Colonic mucosa (tissue), 4 donors: ENCODE measurements around the gene MRPS10. TPM values are rescaled to one million over a fixed set of nuclear protein-coding genes. Genes with fewer than 3 reads are reported as not detected.
A peak's percentile ranks its signal among the peaks of the same experiment; 100 is the strongest.

Experiments used
- DNase-seq: peaks from one replicate; pipeline ENCODE4 v3.0.0-alpha.2; 2020
- H3K27ac ChIP-seq: fragments of 200-600 bp; one replicate; pipeline ENCODE4 v1.8.0; 2021
- H3K27me3 ChIP-seq: fragments of 200-600 bp; one replicate; pipeline ENCODE4 v1.8.0; 2021
- H3K36me3 ChIP-seq: fragments of 200-600 bp; one replicate; pipeline ENCODE4 v1.8.0; 2021
- H3K4me1 ChIP-seq: fragments of 200-600 bp; one replicate; pipeline ENCODE4 v1.8.0; 2021; ENCODE audit warnings: mild to moderate bottlenecking
- H3K4me3 ChIP-seq: fragments of 200-600 bp; one replicate; pipeline ENCODE4 v1.8.0; 2021
- H3K9ac ChIP-seq, 2 donors: one replicate each; pipeline ENCODE4 v1.7.0; 2013; ENCODE audit warnings: control low read depth in 2 of 2, low read depth in 2 of 2, low read length in 2 of 2
- H3K9me3 ChIP-seq: fragments of 200-600 bp; one replicate; pipeline ENCODE4 v1.8.0; 2021
- intact Hi-C: fragments of 100-400 bp; cut with DNase I; formaldehyde crosslinking; loops from one replicate; pipeline ENCODE4 v1.14.1; 2022
- total RNA-seq, 2 donors: library from RNA; stranded (reverse); fragmentation: NEBNext Ultra II Directional in 1 of 2; extraction: Animal tissue kit (Norgen Biotek cat#: 25700) in 1 of 2; gene quantifications; one replicate each; pipeline ENCODE4 v1.2.1, GENCODE V29; 2021
- TF ChIP-seq, protein P1 (sequence below): fragments of 200-600 bp; IDR thresholded peaks from one replicate; pipeline ENCODE4 v1.8.0; 2022; ENCODE audit warnings: antibody characterized with exemption, mild to moderate bottlenecking
- donor health status: healthy.
- donor health status: DM: no; HTN: no; CAD: no.
- donor health status: DM: no; HTN: no; CAD: no.

Gene MRPS10
- total RNA-seq, 2 donors from 2014 or later = 32.5 to 33.0 TPM

DNA sequence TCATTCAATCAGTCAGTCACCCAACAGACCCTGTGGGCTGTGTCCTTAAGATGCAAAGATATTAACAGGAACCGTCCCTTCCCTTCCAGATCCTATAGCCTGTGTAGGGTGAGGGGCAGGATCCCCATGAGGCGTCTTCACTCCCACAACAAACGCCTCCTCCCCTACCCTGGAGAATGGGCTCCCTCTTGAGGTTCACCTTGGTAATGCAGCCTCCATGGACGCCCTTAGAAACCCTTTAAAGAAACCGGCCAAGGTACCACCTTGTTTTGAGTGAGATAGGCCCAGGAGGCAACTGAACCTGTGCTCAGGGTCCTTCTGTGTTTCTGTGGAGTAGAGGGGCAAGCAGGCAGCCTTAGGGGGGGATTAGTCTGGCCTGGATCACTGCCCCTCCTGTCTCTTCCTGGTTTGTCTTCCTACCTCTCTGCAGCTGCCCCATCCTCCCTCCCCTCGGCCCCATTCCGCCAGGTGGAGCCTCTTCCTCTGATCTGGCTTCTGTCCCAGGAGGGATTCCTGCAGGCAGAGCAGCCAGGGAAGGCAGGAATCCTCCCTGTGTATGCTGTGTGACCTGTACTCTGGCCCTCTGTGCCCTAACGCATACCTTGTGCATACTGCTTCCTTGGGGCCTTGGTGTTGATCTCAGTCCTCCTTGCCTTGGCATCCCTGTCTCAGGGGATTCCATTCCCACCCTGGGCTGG lies 51.1 kb downstream of the MRPS10 start:
- no peak overlapping the region for H3K27ac ChIP-seq
- TF ChIP-seq, protein P1, sequence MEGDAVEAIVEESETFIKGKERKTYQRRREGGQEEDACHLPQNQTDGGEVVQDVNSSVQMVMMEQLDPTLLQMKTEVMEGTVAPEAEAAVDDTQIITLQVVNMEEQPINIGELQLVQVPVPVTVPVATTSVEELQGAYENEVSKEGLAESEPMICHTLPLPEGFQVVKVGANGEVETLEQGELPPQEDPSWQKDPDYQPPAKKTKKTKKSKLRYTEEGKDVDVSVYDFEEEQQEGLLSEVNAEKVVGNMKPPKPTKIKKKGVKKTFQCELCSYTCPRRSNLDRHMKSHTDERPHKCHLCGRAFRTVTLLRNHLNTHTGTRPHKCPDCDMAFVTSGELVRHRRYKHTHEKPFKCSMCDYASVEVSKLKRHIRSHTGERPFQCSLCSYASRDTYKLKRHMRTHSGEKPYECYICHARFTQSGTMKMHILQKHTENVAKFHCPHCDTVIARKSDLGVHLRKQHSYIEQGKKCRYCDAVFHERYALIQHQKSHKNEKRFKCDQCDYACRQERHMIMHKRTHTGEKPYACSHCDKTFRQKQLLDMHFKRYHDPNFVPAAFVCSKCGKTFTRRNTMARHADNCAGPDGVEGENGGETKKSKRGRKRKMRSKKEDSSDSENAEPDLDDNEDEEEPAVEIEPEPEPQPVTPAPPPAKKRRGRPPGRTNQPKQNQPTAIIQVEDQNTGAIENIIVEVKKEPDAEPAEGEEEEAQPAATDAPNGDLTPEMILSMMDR = peak; percentile 96
- no peaks in the 10 kb centered on the region for H3K9me3 ChIP-seq
- H3K9ac ChIP-seq = peak overlapping the region in 1 of 2 donors; percentile 34
- H3K36me3 ChIP-seq = no peaks in the 10 kb centered on the region
- intact Hi-C loops = loop anchor here (1.0 kb wide), 1 partner anchor 91 kb away; no protein-coding TSS in a partner anchor
- DNase-seq = peak; percentile 90
- no peaks in the 10 kb centered on the region for H3K27me3 ChIP-seq
- H3K4me1 ChIP-seq = no peaks in the 10 kb centered on the region
- no peak overlapping the region for H3K4me3 ChIP-seq

DNA sequence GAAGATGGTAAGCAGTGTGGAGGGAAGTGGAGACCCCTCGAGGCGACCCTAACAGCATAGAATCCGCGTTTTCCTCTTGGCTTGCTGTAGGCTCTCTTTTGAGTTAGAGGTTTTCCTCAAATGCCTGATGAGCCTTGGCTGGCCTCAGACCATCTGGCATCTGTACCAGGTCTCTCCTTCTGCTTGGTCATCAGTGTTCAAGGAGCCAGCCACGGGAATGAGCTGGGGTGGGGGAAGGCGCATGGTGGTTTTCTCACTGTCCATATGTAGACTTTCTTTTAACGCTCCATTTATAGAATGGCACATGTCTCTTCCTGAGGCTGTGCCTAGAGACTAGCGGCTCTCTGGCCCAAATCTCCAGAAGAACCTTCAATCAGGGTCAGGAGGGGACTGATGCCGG lies 52.6 kb downstream of the MRPS10 start:
- intact Hi-C loops = no loop called here
- no peaks in the 10 kb centered on the region for H3K27me3 ChIP-seq
- H3K36me3 ChIP-seq = no peaks in the 10 kb centered on the region

DNA sequence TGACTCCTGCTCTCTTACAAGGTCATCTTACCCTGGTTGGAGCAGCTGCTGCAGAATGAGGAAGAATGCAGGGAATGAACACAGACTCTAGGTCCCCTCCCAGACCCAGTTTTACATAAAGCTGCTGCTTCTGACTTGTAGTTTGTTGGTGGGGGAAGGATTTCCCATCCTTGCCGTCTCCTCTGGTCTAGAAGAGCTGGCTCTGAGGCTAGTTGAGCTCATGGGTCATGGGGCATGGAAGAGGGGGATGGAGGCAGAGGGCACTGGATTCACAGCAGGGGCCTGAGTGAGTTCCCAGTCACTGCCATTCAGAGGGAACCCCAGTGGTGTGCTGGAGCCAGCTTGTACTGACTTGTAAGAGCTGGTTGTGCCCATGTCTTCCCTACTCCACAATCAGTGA lies 53.7 kb downstream of the MRPS10 start:
- DNase-seq = no peak
- Histone ChIP-seq H3K27me3 (no peaks in the 10 kb centered on the region), H3K9me3 (no peaks in the 10 kb centered on the region), H3K4me3 (no peak overlapping the region), H3K9ac (no peak overlapping the region), H3K36me3 (no peaks in the 10 kb centered on the region), H3K4me1 (no peaks in the 10 kb centered on the region), H3K27ac (no peak overlapping the region)
- TF ChIP-seq, protein P1 = no peak
- intact Hi-C loops = no loop called here

More for the DNA sequence above, 52.6 kb downstream of the MRPS10 start:
- no peaks in the 10 kb centered on the region for H3K9me3 ChIP-seq
- no peak overlapping the region for H3K4me3 ChIP-seq
- DNase-seq = no peak
- no peak overlapping the region for H3K9ac ChIP-seq
- no peak overlapping the region for H3K27ac ChIP-seq
- H3K4me1 ChIP-seq = no peaks in the 10 kb centered on the region
- TF ChIP-seq, protein P1 = no peak

DNA sequence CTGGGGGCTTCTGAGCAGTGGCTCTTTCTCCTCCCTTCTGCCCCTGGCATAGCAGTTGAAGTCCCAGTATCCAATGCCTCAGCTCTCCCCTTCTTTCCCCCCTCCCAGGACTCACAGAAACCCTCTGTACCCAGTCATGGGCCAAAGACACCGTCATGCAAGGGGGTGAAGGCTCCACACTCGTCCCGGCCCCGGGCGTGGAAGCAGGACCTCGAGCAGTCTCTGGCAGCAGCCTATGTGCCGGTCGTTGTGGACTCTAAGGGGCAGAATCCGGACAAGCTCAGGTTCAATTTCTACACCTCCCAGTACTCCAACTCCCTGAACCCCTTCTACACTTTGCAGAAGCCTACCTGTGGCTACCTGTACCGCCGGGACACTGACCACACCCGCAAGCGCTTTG lies 54.8 kb downstream of the MRPS10 start:
- intact Hi-C loops = no loop called here
- H3K36me3 ChIP-seq = no peaks in the 10 kb centered on the region
- no peaks in the 10 kb centered on the region for H3K27me3 ChIP-seq
- no peak overlapping the region for H3K9ac ChIP-seq
- no peaks in the 10 kb centered on the region for H3K9me3 ChIP-seq
- no peak overlapping the region for H3K27ac ChIP-seq
- no peak for DNase-seq
- TF ChIP-seq, protein P1 = no peak
- H3K4me3 ChIP-seq = no peak overlapping the region
- H3K4me1 ChIP-seq = no peaks in the 10 kb centered on the region

DNA sequence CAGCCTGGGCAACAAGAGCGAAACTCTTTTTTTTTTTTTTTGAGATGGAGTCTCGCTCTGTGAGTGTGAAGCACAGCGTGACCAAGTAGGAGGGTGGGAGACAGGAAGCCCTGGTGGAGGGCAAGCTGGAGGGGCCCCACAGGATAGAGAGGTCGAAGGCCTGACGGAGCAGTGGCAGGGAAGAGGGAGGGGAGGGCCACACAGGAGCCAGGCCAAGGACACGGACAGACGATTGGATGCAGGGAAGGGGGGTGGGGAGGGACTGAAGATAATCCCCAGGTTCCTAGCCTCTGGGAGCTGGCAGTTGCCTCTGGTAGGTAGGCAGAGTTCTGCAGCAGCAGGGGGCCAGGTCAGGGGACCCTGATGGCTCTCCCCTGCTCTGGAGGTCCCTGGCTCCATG lies 55.3 kb downstream of the MRPS10 start:
- no peaks in the 10 kb centered on the region for H3K9me3 ChIP-seq
- no peak overlapping the region for H3K27ac ChIP-seq
- no peak for DNase-seq
- intact Hi-C loops = no loop called here
- H3K4me3 ChIP-seq = no peak overlapping the region
- H3K36me3 ChIP-seq = no peaks in the 10 kb centered on the region
- no peaks in the 10 kb centered on the region for H3K4me1 ChIP-seq
- no peaks in the 10 kb centered on the region for H3K27me3 ChIP-seq
- TF ChIP-seq, protein P1 = no peak
- H3K9ac ChIP-seq = no peak overlapping the region
